Lower lobe of right lung (tissue), 2 donors: ENCODE data around the gene GOLGA8J. TPM values are rescaled to one million over a fixed set of nuclear protein-coding genes. Genes with fewer than 3 reads are reported as not detected.
A peak's percentile ranks its signal among the peaks of the same experiment; 100 is the strongest.
"Not testable (repeated sequence)": the region's sequence is repeated elsewhere in the genome, so short reads cannot be mapped to it uniquely, and the experiment has no call there.

Experiments used
- ATAC-seq, 2 donors: fragments of 200-7000 bp; cut with Tn5 transposase; one replicate each; pipeline ENCODE4 v1.9.1; 2020 to 2022; ENCODE audit warnings: mild to moderate bottlenecking in 2 of 2, moderate library complexity in 2 of 2
- DNase-seq: peaks from one replicate; pipeline ENCODE4 v3.0.0-alpha.2; 2020
- H3K27ac ChIP-seq: fragments of 200-600 bp; one replicate; pipeline ENCODE4 v1.8.0; 2022
- H3K27me3 ChIP-seq: fragments of 200-600 bp; one replicate; pipeline ENCODE4 v1.8.0; 2022; ENCODE audit warnings: low read depth
- H3K36me3 ChIP-seq: fragments of 200-600 bp; one replicate; pipeline ENCODE4 v1.8.0; 2022; ENCODE audit warnings: mild to moderate bottlenecking
- H3K4me1 ChIP-seq: fragments of 200-600 bp; one replicate; pipeline ENCODE4 v1.8.0; 2022
- H3K4me3 ChIP-seq: fragments of 200-600 bp; one replicate; pipeline ENCODE4 v1.8.0; 2022; ENCODE audit warnings: mild to moderate bottlenecking
- H3K9me3 ChIP-seq: fragments of 200-600 bp; one replicate; pipeline ENCODE4 v1.8.0; 2022
- intact Hi-C: fragments of 100-400 bp; cut with DNase I; formaldehyde crosslinking; loops from one replicate; pipeline ENCODE4 v1.11.0; 2022
- total RNA-seq: library from RNA; stranded (reverse); fragmentation: NEBNext Ultra II Directional; extraction: Animal tissue kit (Norgen Biotek cat#: 25700); gene quantifications from one replicate; pipeline ENCODE4 v1.2.1, GENCODE V29; 2021
- TF ChIP-seq, protein P1 (sequence below): fragments of 200-600 bp; IDR thresholded peaks from one replicate; pipeline ENCODE4 v1.8.0; 2022; ENCODE audit warnings: antibody characterized with exemption, mild to moderate bottlenecking
- donor health status: DM: no; HTN: yes; CAD: no; lungs with severe emphysema.

GOLGA8J gene
- total RNA-seq, 1 donor from 2014 or later: 0.59 TPM

DNA sequence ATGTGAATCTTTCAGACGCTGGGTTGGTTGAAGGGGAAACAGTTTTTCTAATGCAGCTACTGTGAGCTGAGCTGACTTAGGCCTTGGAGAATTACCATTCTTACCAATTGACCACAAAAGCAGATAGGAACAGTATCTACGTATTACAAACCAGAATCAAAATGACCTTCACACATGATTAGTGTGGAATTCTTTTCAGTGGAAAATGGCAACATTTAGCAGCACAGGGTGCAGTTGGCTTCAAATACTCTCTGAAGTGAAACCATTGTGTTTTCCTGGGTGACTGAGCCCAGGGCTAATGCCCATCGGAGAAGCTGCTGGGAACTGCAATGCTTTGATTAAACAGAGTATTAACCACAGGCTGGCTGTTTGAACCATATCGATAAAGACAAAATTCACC is 40.2 kb upstream of the GOLGA8J start:
- intact Hi-C loops: no loop called here
- TF ChIP-seq, protein P1, sequence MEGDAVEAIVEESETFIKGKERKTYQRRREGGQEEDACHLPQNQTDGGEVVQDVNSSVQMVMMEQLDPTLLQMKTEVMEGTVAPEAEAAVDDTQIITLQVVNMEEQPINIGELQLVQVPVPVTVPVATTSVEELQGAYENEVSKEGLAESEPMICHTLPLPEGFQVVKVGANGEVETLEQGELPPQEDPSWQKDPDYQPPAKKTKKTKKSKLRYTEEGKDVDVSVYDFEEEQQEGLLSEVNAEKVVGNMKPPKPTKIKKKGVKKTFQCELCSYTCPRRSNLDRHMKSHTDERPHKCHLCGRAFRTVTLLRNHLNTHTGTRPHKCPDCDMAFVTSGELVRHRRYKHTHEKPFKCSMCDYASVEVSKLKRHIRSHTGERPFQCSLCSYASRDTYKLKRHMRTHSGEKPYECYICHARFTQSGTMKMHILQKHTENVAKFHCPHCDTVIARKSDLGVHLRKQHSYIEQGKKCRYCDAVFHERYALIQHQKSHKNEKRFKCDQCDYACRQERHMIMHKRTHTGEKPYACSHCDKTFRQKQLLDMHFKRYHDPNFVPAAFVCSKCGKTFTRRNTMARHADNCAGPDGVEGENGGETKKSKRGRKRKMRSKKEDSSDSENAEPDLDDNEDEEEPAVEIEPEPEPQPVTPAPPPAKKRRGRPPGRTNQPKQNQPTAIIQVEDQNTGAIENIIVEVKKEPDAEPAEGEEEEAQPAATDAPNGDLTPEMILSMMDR: no peak
- no peak for ATAC-seq
- no peaks in the 10 kb centered on the region for H3K9me3 ChIP-seq
- no peaks in the 10 kb centered on the region for H3K36me3 ChIP-seq
- DNase-seq: no peak
- peaks cover 8% of the 10 kb centered on the region for H3K4me1 ChIP-seq
- H3K4me3 ChIP-seq: no peak overlapping the region
- no peak overlapping the region for H3K27ac ChIP-seq
- H3K27me3 ChIP-seq: no peaks in the 10 kb centered on the region

DNA sequence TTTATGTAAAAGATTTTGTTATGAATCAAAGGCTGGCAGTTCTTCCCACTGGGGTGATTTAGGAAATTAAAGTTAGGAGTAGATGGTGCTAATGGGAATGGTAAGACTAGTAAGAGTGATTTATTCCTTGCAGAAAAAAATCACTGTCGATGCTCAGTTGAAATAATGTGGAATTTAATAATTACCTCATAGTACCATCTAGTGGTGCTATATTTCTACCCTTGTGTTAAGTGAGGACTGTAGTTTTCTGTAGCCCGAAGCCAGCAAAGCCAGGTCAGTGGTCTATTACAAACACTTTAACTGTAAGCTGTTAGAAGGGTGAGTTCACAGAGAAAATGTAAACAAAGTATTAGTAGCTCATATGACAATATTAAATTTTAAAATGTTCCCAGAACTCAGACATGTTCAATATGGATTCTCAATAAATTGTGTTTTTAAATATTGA is 39.5 kb upstream of the GOLGA8J start:
- intact Hi-C loops: no loop called here
- H3K27me3 ChIP-seq: no peaks in the 10 kb centered on the region
- DNase-seq (no peak), ATAC-seq (peak in 1 of 2 donors; percentile 63)
- peaks cover 8% of the 10 kb centered on the region for H3K4me1 ChIP-seq
- H3K4me3 ChIP-seq: no peak overlapping the region
- TF ChIP-seq, protein P1: peak; percentile 37
- no peaks in the 10 kb centered on the region for H3K36me3 ChIP-seq
- H3K9me3 ChIP-seq: no peaks in the 10 kb centered on the region
- no peak overlapping the region for H3K27ac ChIP-seq

DNA sequence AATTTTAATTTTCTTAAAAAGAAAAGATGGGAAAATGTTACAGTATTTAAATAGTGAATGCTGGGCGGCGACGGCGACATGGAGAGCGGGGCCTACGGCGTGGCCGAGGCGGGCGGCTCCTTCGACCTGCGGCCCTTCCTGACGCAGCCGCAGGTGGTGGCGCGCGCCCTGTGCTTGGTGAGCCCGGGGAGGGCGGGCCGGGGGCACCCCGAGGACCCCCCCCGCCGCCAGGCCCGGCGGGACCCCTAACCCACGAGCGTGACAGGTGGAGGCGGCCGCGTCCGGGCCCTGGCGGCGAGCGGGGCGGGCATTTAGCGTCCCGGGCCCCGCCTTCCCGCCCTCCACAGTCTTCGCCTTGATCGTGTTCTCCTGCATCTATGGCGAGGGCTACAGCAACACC is 38.4 kb upstream of the GOLGA8J start:
- TF ChIP-seq, protein P1: no peak
- intact Hi-C loops: no loop called here
- no peak overlapping the region for H3K4me3 ChIP-seq

DNA sequence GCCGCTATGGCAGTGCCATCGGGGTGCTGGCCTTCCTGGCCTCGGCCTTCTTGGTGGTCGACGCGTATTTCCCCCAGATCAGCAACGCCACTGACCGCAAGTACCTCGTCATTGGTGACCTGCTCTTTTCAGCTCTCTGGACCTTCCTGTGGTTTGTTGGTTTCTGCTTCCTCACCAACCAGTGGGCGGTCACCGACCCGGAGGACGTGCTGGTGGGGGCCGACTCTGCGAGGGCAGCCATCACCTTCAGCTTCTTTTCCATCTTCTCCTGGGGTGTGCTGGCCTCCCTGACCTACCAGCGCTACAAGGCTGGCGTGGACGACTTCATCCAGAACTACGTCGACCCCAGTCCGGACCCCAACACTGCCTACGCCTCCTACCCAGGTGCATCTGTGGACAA is 37.9 kb upstream of the GOLGA8J start:
- ATAC-seq: peak in 1 of 2 donors; percentile 20
- DNase-seq, H3K27me3 ChIP-seq, H3K4me1 ChIP-seq, H3K9me3 ChIP-seq, intact Hi-C loops, H3K36me3 ChIP-seq: not testable (repeated sequence)
- peak overlapping the region; percentile 49 for H3K27ac ChIP-seq
- H3K4me3 ChIP-seq: peak overlapping the region; percentile 42

More for the DNA sequence above, 38.4 kb upstream of the GOLGA8J start:
- Histone ChIP-seq H3K27ac (no peak overlapping the region), H3K36me3 (no peaks in the 10 kb centered on the region), H3K9me3 (no peaks in the 10 kb centered on the region), H3K27me3 (no peaks in the 10 kb centered on the region), H3K4me1 (peaks cover 8% of the 10 kb centered on the region)
- ATAC-seq (no peak), DNase-seq (no peak)

DNA sequence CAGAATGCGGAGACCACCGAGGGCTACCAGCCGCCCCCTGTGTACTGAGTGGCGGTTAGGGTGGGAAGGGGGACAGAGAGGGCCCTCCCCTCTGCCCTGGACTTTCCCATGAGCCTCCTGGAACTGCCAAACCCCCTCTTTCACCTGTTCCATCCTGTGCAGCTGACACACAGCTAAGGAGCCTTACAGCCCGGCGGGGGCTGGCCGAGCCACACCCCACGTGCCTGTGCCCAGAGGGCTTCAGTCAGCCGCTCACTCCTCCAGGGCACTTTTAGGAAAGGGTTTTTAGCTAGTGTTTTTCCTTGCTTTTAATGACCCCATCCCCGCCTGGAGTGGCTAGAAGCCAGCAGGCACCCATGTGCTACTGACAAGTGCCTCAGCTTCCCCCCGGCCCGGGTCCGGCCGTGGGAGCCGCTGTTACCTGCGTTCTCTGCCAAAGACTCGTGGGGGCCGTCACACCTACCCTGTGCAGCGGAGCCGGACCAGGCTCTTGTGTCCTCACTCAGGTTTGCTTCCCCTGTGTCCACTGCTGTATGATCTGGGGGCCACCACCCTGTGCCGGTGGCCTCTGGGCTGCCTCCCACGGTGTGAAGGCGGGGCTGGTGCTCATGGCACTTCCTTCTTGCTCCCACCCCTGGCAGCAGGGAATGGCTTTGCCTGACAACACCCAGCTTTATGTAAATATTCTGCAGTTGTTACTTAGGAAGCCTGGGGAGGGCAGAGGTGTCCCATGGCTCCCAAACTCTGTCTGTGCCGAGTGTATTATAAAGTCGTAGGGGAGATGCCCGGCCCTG is 37.3 kb upstream of the GOLGA8J start:
- H3K36me3 ChIP-seq, intact Hi-C loops, H3K9me3 ChIP-seq, H3K27me3 ChIP-seq, H3K4me1 ChIP-seq: not testable (repeated sequence)
- ATAC-seq (peak; percentile 87 to 92), DNase-seq (peak; percentile 68)
- H3K4me3 ChIP-seq: peak overlapping the region; percentile 42
- H3K27ac ChIP-seq: peak overlapping the region; percentile 49

DNA sequence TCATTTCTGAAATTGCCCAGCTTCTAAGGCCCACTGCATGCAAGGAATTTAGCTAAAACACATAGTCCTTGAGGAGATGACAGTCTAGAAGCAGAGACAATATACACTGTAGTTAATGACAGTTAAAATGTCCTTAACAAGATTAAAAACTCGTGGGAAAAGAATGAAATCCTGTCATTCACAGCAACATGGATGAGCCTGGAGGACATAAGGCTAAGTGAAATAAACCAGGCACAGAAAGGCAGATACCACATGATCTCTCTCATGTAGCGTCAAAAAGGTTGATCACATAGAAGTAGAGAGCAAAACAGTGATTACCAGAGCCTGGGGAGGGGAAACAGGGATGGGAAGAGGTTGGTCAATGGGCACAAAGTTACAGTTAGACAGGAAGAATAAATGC is 36.3 kb upstream of the GOLGA8J start:
- H3K4me1 ChIP-seq: peaks cover 8% of the 10 kb centered on the region
- H3K36me3 ChIP-seq: no peaks in the 10 kb centered on the region
- intact Hi-C loops: no loop called here
- ATAC-seq (no peak), DNase-seq (no peak)
- no peaks in the 10 kb centered on the region for H3K9me3 ChIP-seq
- H3K27me3 ChIP-seq: no peaks in the 10 kb centered on the region
- TF ChIP-seq, protein P1: no peak
- no peak overlapping the region for H3K4me3 ChIP-seq
- no peak overlapping the region for H3K27ac ChIP-seq
